IMR-90 (cell line): Measurements from ENCODE around the gene KRTAP5-6. TPM values are rescaled to one million over a fixed set of nuclear protein-coding genes. Genes with fewer than 3 reads are reported as not detected.
A peak's percentile ranks its signal among the peaks of the same experiment; 100 is the strongest.

Source experiments
- ATAC-seq: fragments of 200-7000 bp; cut with Tn5 transposase; 2 replicates; pipeline ENCODE4 v1.9.1; 2020; ENCODE audit warnings: low read depth, mild to moderate bottlenecking, moderate library complexity
- BruUV-seq: library from RNA; stranded (reverse); fragments of 400-500 nt; replicated peaks from 2 replicates; lab custom pipeline; 2021; lab: Mats Ljungman, UMichigan
- CTCF ChIA-PET: fragments of 300-600 bp; formaldehyde crosslinking; extraction: SDS; loops from one replicate; lab custom pipeline; 2021; ENCODE audit warnings: antibody characterized with exemption; lab: Yijun Ruan, JAX
- POLR2A ChIA-PET: fragments of 300-600 bp; sonication (Branson Sonifier 250); formaldehyde crosslinking; loops from one replicate; lab custom pipeline; 2022; ENCODE audit warnings: antibody characterized with exemption; ENCODE audit not compliant: unreplicated experiment; lab: Charles Lee
- DNase-seq: peaks from one replicate; pipeline ENCODE4 v3.0.0; 2013
- H2AFZ ChIP-seq: replicated peaks from 2 replicates; pipeline ENCODE3; 2013; ENCODE audit warnings: low read length, mild to moderate bottlenecking; ENCODE audit not compliant: poor library complexity
- H2AK5ac ChIP-seq: 2 replicates; pipeline ENCODE4 v1.6.1; 2013; ENCODE audit warnings: low read depth, low read length, inconsistent platforms
- H2AK9ac ChIP-seq: replicated peaks from 2 replicates; pipeline ENCODE3; 2013; ENCODE audit warnings: mild to moderate bottlenecking, low read depth, low read length, moderate library complexity; ENCODE audit not compliant: poor library complexity
- H2BK120ac ChIP-seq: 2 replicates; pipeline ENCODE4 v1.6.1; 2013; ENCODE audit warnings: low read depth, low read length, inconsistent platforms
- H2BK15ac ChIP-seq: 3 replicates; pipeline ENCODE4 v1.6.1; 2013; ENCODE audit warnings: low read depth, low read length, inconsistent platforms
- H2BK20ac ChIP-seq: 2 replicates; pipeline ENCODE4 v1.6.1; 2013; ENCODE audit warnings: low read depth, mild to moderate bottlenecking, inconsistent platforms, low read length, moderate library complexity
- H2BK5ac ChIP-seq: 2 replicates; pipeline ENCODE4 v1.6.1; 2013; ENCODE audit warnings: mild to moderate bottlenecking, low read depth, low read length, inconsistent platforms; ENCODE audit not compliant: poor library complexity, severe bottlenecking
- H3K14ac ChIP-seq: replicated peaks from 2 replicates; pipeline ENCODE4 v1.6.1; 2013; ENCODE audit warnings: low read depth, low read length, inconsistent platforms
- H3K18ac ChIP-seq: 2 replicates; pipeline ENCODE4 v1.6.1; 2013; ENCODE audit warnings: low read depth, low read length, control low read depth
- H3K23ac ChIP-seq: 2 replicates; pipeline ENCODE4 v1.6.1; 2013; ENCODE audit warnings: low read depth, low read length, inconsistent platforms
- H3K27ac ChIP-seq: 2 replicates; pipeline ENCODE4 v1.5.1; 2013; ENCODE audit warnings: mild to moderate bottlenecking, control low read depth, low read length; ENCODE audit not compliant: insufficient read depth
- H3K27me3 ChIP-seq: 2 replicates; pipeline ENCODE4 v1.6.1; 2013; ENCODE audit warnings: low read length; ENCODE audit not compliant: control insufficient read depth, insufficient read depth
- H3K36me3 ChIP-seq: 2 replicates; pipeline ENCODE4 v1.6.1; 2013; ENCODE audit warnings: low read length, mixed read lengths; ENCODE audit not compliant: control insufficient read depth, insufficient read depth
- H3K4ac ChIP-seq: 2 replicates; pipeline ENCODE4 v1.6.1; 2013; ENCODE audit warnings: low read depth, low read length, inconsistent platforms
- H3K4me1 ChIP-seq: 2 replicates; pipeline ENCODE4 v1.6.1; 2013; ENCODE audit warnings: low read length, mixed read lengths; ENCODE audit not compliant: control insufficient read depth, insufficient read depth
- H3K4me2 ChIP-seq: 2 replicates; pipeline ENCODE4 v1.6.1; 2013; ENCODE audit warnings: low read depth, mild to moderate bottlenecking, control low read depth, low read length, moderate library complexity
- H3K4me3 ChIP-seq: 2 replicates; pipeline ENCODE4 v1.5.1; 2013; ENCODE audit warnings: low read depth, mild to moderate bottlenecking, control low read depth, low read length, moderate library complexity; ENCODE audit not compliant: insufficient read depth
- H3K56ac ChIP-seq: 2 replicates; pipeline ENCODE4 v1.6.1; 2013; ENCODE audit warnings: low read length, inconsistent platforms; ENCODE audit not compliant: insufficient read depth; ENCODE audit errors: extremely low read depth
- H3K79me1 ChIP-seq, 2 experiments: 2 replicates each; pipeline ENCODE4 v1.6.1; 2013; ENCODE audit warnings: low read length in 2 of 2, inconsistent platforms in 1 of 2, low read depth in 1 of 2
- H3K9ac ChIP-seq: 2 replicates; pipeline ENCODE4 v1.6.1; 2013; ENCODE audit warnings: low read depth, low read length, control low read depth
- H3K9me1 ChIP-seq: 2 replicates; pipeline ENCODE4 v1.6.1; 2013; ENCODE audit warnings: low read length, inconsistent platforms; ENCODE audit not compliant: insufficient read depth
- H3K9me3 ChIP-seq: 2 replicates; pipeline ENCODE4 v1.6.1; 2013; ENCODE audit warnings: low read length; ENCODE audit not compliant: control insufficient read depth, insufficient read depth
- H4K20me1 ChIP-seq: 2 replicates; pipeline ENCODE4 v1.6.1; 2013; ENCODE audit warnings: low read length, inconsistent platforms; ENCODE audit not compliant: insufficient read depth
- H4K5ac ChIP-seq: 2 replicates; pipeline ENCODE4 v1.6.1; 2013; ENCODE audit warnings: mild to moderate bottlenecking, low read depth, low read length, control low read depth
- H4K8ac ChIP-seq, 2 experiments: 2 replicates each; pipeline ENCODE4 v1.6.1; 2013; ENCODE audit warnings: low read depth in 2 of 2, low read length in 2 of 2, control low read depth in 1 of 2, inconsistent platforms in 1 of 2
- H4K91ac ChIP-seq: 2 replicates; pipeline ENCODE4 v1.6.1; 2013; ENCODE audit warnings: low read depth, low read length, inconsistent platforms; ENCODE audit not compliant: insufficient read depth
- BHLHE40 ChIP-seq: fragments of 150-350 bp; IDR thresholded peaks from 2 replicates; pipeline ENCODE4 v1.6.1; 2016; ENCODE audit warnings: mild to moderate bottlenecking, low read depth, low read length
- CEBPB ChIP-seq: IDR thresholded peaks from 2 replicates; pipeline ENCODE4 v1.6.1; 2012; ENCODE audit warnings: low read depth, low read length, improper control_type of control experiment
- CHD1 ChIP-seq: IDR thresholded peaks from 2 replicates; pipeline ENCODE4 v1.6.1; 2012; ENCODE audit warnings: low read depth, low read length, improper control_type of control experiment
- FOS ChIP-seq: fragments of 150-350 bp; IDR thresholded peaks from 2 replicates; pipeline ENCODE4 v1.6.1; 2016; ENCODE audit warnings: low read depth, low read length
- MAFK ChIP-seq: IDR thresholded peaks from 2 replicates; pipeline ENCODE4 v1.6.1; 2012; ENCODE audit warnings: low read depth, low read length, improper control_type of control experiment
- MAZ ChIP-seq: IDR thresholded peaks from 2 replicates; pipeline ENCODE4 v1.6.1; 2012; ENCODE audit warnings: low read depth, mild to moderate bottlenecking, low read length, improper control_type of control experiment, moderate library complexity, borderline replicate concordance
- MXI1 ChIP-seq: IDR thresholded peaks from 2 replicates; pipeline ENCODE4 v1.6.1; 2012; ENCODE audit warnings: low read depth, mild to moderate bottlenecking, low read length, moderate library complexity, borderline replicate concordance
- NFE2L2 ChIP-seq: fragments of 150-350 bp; IDR thresholded peaks from 2 replicates; pipeline ENCODE4 v1.6.1; 2016; ENCODE audit warnings: low read depth, mild to moderate bottlenecking, low read length
- POLR2A ChIP-seq: IDR thresholded peaks from 2 replicates; pipeline ENCODE4 v1.6.1; 2012; ENCODE audit warnings: mild to moderate bottlenecking, low read depth, low read length
- RAD21 ChIP-seq: IDR thresholded peaks from 2 replicates; pipeline ENCODE4 v1.6.1; 2012; ENCODE audit warnings: low read length, improper control_type of control experiment
- RCOR1 ChIP-seq: IDR thresholded peaks from 2 replicates; pipeline ENCODE4 v1.6.1; 2012; ENCODE audit warnings: mild to moderate bottlenecking, low read length, improper control_type of control experiment; ENCODE audit not compliant: insufficient replicate concordance
- RFX5 ChIP-seq: IDR thresholded peaks from 2 replicates; pipeline ENCODE4 v1.8.0; 2012; ENCODE audit warnings: low read depth, mild to moderate bottlenecking, low read length, moderate library complexity
- WGBS, 2 experiments: methylation state at CpG; one replicate each; pipeline versions ENCODE4 v1.1.5 to v1.1.7; 2013; ENCODE audit warnings: missing lambda C conversion rate in 2 of 2; ENCODE audit not compliant: insufficient read length in 1 of 2; ENCODE audit errors: extremely low coverage in 2 of 2; 5-methylcytosine and 5-hydroxymethylcytosine counted together
- dilution Hi-C: fragments of 300-500 bp; cut with HindIII; formaldehyde crosslinking; loops from one replicate; pipeline ENCODE4 v1.14.3; 2018; ENCODE audit warnings: low sequenced_read_pairs; ENCODE audit not compliant: unreplicated experiment
- in situ Hi-C: fragments of 300-500 bp; cut with MboI; formaldehyde crosslinking; loops from 3 replicates; pipeline ENCODE4 v1.14.3; 2019; ENCODE audit warnings: low sequenced_read_pairs, inconsistent platforms, mixed read lengths
- intact Hi-C: fragments of 100-400 bp; cut with micrococcal nuclease; formaldehyde crosslinking; loops from 2 replicates; pipeline ENCODE4 v1.10.0; 2022
- polyA plus RNA-seq, 3 experiments: library from polyadenylated mRNA; depleted of rRNA; stranded (reverse); fragments of >200 nt; gene quantifications; 2 replicates each; pipeline ENCODE4 v1.2.3, GENCODE V29; 2012; ENCODE audit warnings: low replicate concordance in 1 of 3
- total RNA-seq: library from RNA; depleted of rRNA; stranded (reverse); fragments of >200 nt; gene quantifications from 2 replicates; pipeline ENCODE4 v1.2.3, GENCODE V29; 2012
- TF ChIP-seq, protein P1 (sequence below): fragments of 150-350 bp; IDR thresholded peaks from 2 replicates; pipeline ENCODE4 v1.6.1; 2016; ENCODE audit warnings: low read depth, mild to moderate bottlenecking, low read length, moderate library complexity, borderline replicate concordance
- TF ChIP-seq, protein P2 (sequence below): conservative IDR thresholded peaks from 2 replicates; pipeline ENCODE4 v1.5.1; 2012; ENCODE audit warnings: mild to moderate bottlenecking, low read depth, low read length, improper control_type of control experiment
- TF ChIP-seq, protein P3 (sequence below): fragments of 150-350 bp; IDR thresholded peaks from 2 replicates; pipeline ENCODE4 v1.6.1; 2017; ENCODE audit warnings: mild to moderate bottlenecking, antibody characterized with exemption, low read length, low read depth

Gene KRTAP5-6
- total and polyA plus RNA-seq, 2 of the 4 experiments (the other 2 are of a cell fraction): not detected

DNA sequence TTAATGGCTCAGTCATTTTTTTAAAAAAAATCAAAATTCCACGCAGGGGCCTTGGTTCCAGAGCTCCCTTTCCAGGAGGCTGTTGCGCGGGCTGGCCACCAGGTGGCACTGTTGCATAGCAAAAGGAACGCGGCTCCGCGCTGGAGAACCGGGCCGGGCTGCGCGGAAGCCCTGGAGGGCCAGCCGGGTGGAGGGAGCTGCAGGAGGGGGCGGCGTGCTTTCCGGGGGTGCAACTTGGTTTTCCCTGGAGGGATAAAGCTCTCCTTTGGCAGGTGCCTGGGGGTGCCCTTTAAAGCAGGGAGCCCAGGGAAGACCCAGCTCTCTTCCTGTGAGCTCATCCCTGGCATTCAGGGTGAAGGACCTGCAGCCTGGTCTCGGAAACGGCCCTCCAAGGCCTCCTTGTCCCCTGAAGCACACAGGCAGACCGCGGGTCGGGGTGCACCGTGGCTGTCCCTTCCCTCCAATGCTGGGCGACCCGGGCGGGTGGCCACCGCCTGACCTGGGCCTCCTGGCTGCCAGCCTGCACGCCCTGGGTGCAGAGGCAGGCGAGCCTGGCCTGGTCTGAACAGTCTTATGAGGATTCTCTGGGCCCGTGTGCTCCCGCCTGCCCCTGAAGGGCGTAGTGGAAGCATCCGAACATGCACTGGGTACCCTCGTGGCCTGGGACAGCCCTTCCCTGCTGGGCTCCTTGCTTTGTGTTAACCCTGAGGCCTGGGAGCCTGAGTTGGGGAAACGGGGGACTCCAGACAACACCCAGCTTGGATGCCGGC lies 44.0 kb upstream of the KRTAP5-6 start:
- CTCF ChIA-PET: interaction anchor here (0.6 to 3.0 kb wide), 17 partner anchors 9 to 504 kb away, joined by 3 to 16 read pairs (median 5); no protein-coding TSS in a partner anchor
- Histone ChIP-seq H2AK9ac (peak overlapping the region; percentile 15), H4K5ac (no peak overlapping the region), H3K4me2 (no peak overlapping the region), H2AK5ac (no peak overlapping the region), H4K8ac (no peak overlapping the region), H3K36me3 (no peaks in the 10 kb centered on the region), H2BK120ac (no peak overlapping the region), H3K9me1 (no peaks in the 10 kb centered on the region), H3K79me1 (no peaks in the 10 kb centered on the region), H3K27ac (no peak overlapping the region), H3K4me3 (no peak overlapping the region), H3K14ac (no peak overlapping the region), H3K9ac (no peak overlapping the region), H2BK20ac (no peak overlapping the region), H3K18ac (no peak overlapping the region), H3K56ac (no peak overlapping the region), H2AFZ (peak overlapping the region; percentile 73), H2BK5ac (no peak overlapping the region), H3K23ac (no peak overlapping the region), H3K4me1 (no peaks in the 10 kb centered on the region; the same call in 1 of the 2 replicates), H4K91ac (no peak overlapping the region), H3K27me3 (peaks cover 51% of the 10 kb centered on the region), H3K9me3 (no peaks in the 10 kb centered on the region), H3K4ac (no peak overlapping the region), H4K20me1 (no peaks in the 10 kb centered on the region), H2BK15ac (no peak overlapping the region)
- in situ Hi-C loops: no loop called here
- POLR2A ChIA-PET: no interaction called here
- dilution Hi-C loops: no loop called here
- 41% methylated on average over 17 of the region's 34 CpGs; no CpG with 5 or more reads in 1 of the 2 experiments for WGBS, 2 experiments
- peak; percentile 97 for ATAC-seq
- intact Hi-C loops: loop anchor here (2.0 to 5.0 kb wide), 3 partner anchors 40 to 504 kb away; no protein-coding TSS in a partner anchor
- no TSS peak for BruUV-seq
- peak; percentile 29 for DNase-seq
- TF ChIP-seq RAD21: peak; percentile 90
- 0 out of 2 replicates have a peak, but pooled peaks have one; percentile 22 for TF ChIP-seq MAZ
- TF ChIP-seq, protein P1, sequence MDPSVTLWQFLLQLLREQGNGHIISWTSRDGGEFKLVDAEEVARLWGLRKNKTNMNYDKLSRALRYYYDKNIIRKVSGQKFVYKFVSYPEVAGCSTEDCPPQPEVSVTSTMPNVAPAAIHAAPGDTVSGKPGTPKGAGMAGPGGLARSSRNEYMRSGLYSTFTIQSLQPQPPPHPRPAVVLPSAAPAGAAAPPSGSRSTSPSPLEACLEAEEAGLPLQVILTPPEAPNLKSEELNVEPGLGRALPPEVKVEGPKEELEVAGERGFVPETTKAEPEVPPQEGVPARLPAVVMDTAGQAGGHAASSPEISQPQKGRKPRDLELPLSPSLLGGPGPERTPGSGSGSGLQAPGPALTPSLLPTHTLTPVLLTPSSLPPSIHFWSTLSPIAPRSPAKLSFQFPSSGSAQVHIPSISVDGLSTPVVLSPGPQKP: no peak
- no peak for TF ChIP-seq BHLHE40
- TF ChIP-seq, protein P2, sequence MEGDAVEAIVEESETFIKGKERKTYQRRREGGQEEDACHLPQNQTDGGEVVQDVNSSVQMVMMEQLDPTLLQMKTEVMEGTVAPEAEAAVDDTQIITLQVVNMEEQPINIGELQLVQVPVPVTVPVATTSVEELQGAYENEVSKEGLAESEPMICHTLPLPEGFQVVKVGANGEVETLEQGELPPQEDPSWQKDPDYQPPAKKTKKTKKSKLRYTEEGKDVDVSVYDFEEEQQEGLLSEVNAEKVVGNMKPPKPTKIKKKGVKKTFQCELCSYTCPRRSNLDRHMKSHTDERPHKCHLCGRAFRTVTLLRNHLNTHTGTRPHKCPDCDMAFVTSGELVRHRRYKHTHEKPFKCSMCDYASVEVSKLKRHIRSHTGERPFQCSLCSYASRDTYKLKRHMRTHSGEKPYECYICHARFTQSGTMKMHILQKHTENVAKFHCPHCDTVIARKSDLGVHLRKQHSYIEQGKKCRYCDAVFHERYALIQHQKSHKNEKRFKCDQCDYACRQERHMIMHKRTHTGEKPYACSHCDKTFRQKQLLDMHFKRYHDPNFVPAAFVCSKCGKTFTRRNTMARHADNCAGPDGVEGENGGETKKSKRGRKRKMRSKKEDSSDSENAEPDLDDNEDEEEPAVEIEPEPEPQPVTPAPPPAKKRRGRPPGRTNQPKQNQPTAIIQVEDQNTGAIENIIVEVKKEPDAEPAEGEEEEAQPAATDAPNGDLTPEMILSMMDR: peak; percentile 93
- TF ChIP-seq CHD1: no peak
- no peak for TF ChIP-seq POLR2A
- no peak for TF ChIP-seq NFE2L2
- TF ChIP-seq MAFK: no peak
- TF ChIP-seq, protein P3, sequence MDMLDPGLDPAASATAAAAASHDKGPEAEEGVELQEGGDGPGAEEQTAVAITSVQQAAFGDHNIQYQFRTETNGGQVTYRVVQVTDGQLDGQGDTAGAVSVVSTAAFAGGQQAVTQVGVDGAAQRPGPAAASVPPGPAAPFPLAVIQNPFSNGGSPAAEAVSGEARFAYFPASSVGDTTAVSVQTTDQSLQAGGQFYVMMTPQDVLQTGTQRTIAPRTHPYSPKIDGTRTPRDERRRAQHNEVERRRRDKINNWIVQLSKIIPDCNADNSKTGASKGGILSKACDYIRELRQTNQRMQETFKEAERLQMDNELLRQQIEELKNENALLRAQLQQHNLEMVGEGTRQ: no peak
- no peak for TF ChIP-seq MXI1
- no peak for TF ChIP-seq FOS
- TF ChIP-seq CEBPB: no peak
- TF ChIP-seq RCOR1: no peak
- no peak for TF ChIP-seq RFX5
